Stimulated activated naive CD8-positive, alpha-beta T cell treated with anti-CD3 and anti-CD28 coated beads, Interleukin-15, Interleukin-2, amounts not matched to agents 100 U/mL and 50 U/mL, for 24 hours (primary cell): Measurements from ENCODE around the gene MMP8.

Experiments used
- ATAC-seq: fragments of 150-1000 bp; cut with Tn5 transposase; one replicate; pipeline ENCODE4 v1.10.0; 2021
- DNase-seq: peaks from one replicate; pipeline ENCODE4 v3.0.0; 2021

MMP8 gene

DNA sequence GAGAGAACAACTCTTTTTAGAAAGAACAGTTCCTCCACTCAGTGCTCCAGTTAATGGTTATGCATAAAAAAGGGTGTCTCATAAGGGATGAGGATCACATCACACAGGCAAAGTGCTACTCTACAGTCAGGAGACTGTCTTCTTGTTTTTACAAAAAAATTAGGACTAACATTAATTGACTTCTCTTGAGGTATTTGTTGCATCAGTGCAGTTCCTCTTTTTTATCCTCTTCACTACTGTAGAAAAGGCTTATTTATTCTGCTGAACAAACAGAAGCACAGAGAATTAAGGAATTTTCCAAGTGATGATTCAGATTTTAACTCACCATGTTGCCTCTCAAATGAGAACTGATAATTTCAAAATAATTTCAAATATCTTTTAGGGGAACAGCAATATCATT is 1.9 kb downstream of the MMP8 start:
- DNase-seq (no peak), ATAC-seq (no peak)

DNA sequence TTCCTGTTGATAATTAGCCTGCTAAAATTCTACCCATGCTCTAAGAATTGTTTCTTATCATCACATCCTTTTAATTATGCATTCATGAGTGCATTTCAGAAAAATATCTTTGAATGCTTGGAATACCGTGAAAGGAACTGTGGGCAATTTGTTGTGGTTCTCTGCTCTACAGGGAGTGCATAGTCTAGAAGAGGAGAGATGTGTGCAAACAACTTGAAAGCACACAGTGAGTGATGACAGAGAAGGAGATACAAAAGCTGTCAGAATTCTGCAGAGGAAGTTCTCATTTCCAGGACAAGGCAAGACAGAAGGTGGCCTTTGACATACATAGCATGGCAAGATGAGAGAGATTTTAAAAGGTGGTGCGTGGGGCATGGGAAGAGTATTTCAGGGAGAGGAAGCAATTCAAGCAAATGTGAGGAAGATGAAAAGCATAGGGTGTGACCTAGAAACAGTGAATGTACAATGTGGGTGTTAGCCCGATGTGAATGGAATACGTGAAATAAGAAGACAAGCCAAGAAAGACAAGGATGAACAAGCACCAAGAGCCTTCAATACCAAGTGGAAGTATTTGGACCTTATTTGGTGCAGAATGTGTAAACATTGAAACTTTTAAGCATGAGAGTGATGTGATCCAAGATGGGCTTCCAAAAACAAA is 5.0 kb downstream of the MMP8 start:
- DNase-seq (no peak), ATAC-seq (no peak)

DNA sequence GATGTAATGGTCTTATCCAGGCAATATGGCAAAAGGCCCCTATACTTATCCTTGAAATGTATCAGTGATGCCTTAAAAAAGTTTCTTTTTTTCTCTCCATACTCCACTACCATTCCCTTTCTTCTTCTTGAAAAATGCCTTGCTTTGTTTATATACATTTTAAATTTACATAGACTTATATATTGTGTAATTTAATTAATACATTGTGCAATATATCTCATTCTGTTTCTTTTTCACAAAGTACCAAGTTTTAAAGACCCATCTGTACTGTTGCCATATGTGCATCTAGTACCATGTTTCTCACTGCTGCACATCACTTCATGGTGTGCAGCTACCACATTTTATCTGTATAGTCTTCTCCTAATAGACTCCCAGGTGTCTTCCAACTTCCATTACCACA is 7.5 kb downstream of the MMP8 start:
- ATAC-seq (no peak), DNase-seq (no peak)

DNA sequence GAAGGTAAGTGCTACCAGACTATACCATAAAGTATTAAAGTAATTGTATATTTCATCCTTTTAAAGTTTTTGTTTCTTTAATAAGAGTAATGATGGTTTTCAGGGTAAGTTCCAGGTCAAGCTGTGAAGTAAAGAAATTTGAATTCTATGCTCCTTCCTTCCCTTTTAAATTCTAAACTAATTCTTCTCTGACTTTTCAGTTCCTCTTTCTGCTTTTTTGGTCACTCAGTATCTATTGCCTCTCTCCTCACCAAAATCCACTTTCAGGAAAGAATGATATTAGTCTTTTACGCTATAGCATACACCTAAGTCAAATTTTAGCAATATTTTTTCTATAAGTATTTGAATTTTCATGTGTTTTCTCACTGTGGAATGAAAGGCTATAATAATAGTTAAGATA is 8.2 kb downstream of the MMP8 start:
- no peak for ATAC-seq
- no peak for DNase-seq

DNA sequence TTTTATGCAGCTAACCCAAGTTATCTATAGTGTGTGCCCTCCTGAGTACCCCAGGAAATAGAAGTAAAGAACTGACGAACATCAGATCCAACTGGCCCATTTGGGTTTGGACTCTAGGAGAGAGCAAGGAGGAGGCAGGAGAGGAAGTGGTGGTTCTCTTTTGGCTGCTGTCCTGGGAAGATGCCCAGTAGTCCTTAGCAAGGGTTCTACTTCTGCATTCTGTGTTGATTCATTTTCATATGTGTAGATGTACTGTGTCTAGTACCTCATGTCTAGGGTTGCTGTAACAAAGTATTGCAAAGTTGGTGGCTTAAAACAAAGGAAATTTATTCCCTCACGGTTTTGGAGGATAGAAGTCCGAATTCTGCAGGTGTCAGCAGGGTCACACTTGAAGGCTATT is 12.6 kb downstream of the MMP8 start:
- ATAC-seq (no peak), DNase-seq (no peak)

DNA sequence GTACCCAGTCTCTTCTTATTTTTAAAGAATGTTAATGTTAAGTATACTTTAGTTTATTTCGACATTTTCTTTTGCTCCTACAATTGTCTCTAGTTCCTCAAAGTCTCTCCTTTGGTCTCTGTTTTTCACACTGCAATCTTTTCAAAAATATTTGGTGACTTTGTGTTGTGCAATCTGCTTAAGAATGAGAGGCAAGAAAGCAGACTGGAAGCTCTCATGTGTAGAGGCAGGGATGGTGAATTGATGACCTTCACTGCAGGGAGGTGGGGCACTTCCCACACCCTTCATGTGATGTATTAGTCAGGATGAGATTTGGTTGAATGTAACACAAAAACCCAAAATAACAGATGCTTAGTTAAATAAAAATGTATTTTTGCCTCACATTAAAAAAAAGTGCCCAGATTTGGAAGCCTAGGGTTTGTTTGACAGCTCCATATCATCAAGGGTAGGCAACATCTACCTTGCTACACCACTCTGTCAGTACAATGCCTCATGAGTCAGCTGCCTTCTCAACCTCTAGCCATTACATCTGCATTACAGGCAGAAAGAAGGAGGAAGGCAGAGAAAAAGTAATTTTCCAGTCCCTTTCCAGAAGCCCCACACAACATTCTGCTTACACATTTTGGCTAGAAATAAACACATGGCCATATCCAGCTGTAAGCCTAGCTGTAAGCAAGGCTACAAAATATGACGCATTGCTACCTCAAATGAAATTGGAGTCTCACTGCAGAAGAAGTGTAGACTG is 15.4 kb downstream of the MMP8 start:
- ATAC-seq (no peak), DNase-seq (no peak)

DNA sequence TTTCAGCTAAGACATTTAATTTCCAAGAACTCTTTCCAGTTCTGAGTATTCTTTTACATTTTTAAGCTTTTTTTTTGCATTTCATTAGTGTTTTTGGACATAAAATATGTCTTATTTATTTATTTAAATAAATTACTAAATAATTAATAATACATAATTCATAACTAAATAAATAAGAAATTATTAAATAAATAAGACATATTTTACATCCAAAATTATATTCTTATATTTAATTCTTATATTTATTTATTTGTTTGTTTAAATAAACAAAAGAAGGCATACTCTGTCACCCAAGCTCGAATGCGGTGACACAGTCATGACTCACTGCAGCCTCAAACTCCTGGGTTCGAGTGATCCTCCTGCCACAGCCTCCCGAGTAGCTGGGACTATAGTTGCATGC is 16.1 kb downstream of the MMP8 start:
- no peak for DNase-seq
- no peak for ATAC-seq

DNA sequence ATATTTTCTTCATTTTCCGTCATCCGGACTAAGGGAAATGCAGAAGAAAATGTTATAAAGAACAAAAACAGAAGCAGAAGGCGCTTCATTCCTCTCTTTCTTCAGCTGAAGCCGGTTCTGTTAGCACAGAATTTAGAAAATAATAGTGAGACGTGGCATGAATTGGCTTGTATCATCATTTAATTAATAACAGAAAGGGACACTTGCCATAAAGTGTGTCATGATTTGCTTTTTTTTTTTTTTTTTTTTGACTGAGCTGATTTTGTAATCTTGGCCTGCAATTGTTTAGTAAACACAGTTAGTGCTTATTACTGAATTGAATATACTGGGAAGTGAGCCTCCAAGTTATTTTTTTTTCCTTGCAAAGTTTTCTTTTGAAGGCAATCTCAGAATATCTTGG is 19.1 kb downstream of the MMP8 start, which contains the start of gene MMP27:
Gene MMP27 (minus strand): TSS at position 144 of the 400 bp plus-strand sequence. CDS start 55 bp downstream, at position 89.
- ATAC-seq (no peak), DNase-seq (no peak)

DNA sequence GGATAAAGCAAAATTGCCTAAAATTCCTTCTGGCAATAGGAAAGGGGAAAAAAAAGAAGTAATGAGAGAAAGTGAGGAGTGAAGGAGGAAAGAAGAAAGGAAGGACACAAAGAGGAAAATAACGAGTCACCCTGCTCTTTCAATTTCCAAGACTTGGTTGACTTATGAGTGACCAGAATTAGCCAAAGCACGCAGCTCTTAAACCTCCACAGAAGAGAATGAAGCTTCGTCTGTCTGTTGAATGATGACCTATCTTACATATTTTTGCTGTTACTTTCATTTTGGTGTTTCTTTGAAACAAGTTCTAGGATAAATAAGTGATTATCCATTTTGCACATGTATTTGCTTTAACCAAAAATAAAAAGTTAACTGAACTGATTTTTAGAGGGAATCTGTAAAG is 19.9 kb downstream of the MMP8 start:
- ATAC-seq (no peak), DNase-seq (no peak)

DNA sequence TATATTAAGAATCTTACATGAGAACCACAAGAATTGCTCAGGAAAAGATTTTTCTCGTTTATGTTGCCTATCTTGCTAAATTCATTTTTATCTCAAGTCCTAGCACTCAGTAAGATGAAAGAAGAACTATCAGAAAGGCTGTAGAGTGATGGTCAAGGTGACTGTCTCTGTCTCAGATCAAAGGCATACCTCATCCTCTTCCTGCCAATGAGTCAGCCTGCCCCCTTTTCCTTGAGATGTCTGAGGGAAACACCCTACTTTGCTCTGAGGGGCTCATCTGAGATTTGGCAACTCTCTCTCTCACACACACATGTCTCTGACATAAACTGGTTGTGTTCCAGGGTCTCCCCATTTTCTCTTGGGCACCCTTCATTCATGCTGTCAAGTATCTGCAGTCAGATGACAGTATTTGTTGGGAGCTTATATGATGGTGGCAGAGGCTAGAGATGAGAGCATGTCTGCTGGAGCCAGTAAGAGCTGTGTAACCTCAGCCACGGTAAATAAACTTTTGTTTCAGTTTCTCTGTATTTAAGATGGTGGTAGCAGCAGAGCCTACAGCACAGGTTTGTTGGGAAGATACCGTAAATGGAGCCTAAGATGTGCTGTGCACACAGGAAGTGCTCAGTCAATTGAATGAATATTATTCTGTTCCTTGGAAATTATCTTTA is 20.8 kb downstream of the MMP8 start:
- no peak for ATAC-seq
- no peak for DNase-seq

DNA sequence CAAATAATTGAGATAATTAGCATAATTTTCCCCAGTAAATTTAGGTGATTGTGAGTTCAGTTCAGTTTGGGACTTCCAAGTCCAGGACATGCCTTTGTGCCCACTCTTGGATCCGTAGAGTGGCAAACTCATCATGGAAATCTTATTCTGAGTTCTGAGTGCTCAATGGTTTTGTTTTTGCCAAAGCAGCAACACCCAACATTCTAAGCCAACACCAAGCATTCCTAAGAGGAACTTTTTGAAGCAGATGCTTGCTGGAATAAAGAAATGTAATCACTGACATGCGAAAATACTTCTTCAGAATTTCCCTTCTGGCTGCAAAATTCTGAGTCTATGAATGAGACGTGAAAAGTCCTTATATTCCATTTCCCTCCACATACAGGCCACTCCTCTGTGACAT is 29.6 kb downstream of the MMP8 start:
- ATAC-seq = no peak
- no peak for DNase-seq

DNA sequence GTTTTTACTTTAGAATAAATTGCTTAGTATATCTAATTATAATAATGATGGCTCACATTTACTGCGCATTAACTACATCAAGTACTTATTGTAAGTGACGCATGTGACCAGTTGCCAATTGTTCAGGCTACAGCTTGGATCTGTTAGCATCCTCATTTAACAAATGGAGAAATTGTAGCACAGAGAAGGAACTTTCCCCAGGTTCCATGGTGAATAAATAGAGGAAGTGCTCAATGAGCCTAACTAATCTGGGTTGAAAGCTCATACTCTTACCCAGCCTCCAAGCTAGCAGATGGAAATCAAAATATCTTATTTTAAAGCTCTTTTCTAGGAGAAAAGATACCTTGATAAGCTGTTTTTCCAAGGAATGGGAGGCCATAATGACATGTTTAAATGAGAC is 39.0 kb downstream of the MMP8 start:
- DNase-seq (no peak), ATAC-seq (no peak)

DNA sequence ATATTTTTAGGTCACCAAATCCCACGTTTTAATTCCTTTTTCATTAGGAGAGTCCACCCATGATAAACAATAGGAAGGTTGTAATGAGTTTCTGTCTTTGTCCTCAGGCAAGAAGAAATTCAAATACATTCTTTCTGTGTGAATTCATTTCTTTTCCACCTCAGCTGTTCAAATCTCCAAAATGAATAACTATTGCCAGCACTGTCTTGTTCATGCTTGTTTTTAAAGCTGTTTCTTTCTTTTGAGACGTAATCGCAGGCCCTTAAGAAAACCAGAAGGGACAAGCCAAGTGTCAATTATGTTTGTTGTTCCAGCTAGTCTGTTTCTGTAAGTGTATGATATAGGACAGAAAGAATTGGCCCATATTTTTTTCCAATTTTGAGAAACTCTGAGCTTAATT is 39.4 kb downstream of the MMP8 start:
- ATAC-seq (no peak), DNase-seq (no peak)

DNA sequence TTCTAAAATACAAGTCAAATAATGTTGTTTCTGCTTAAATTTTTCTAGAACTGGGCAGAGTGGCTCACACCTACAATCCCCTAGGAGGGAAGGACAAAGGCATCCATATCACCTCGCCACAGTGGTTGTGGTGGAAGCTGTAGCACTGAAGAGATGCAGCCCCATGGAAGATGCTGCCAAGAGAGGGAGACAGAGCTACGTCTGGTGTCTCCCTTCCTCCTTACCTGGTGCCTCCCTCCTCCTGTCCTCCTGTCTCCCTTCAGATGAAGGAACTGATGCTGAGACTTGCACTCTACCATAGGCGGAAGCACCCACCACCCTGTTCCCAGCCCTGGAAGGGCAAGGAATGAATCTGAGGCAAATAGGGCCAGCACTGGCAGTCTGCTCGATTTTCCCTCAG is 41.5 kb downstream of the MMP8 start:
- no peak for ATAC-seq
- no peak for DNase-seq

DNA sequence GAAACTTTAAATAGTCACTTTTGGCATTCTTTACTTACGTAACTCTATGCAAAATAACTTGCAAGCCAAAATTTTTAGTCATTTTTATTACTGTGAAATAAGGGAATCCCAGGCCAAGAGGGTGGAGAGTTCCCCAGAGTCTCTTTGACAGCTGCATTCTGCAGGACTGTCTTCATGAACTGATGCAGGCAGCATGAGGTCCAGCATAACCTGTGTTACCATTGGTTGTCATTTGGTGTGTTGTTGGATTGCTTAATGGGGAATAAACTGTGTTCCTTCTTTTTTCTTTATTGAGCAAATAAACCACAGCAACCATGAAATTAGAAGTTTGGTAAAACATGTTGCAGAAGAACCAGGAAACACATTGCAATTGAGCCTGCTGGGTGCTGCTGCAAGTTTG is 43.8 kb downstream of the MMP8 start:
- no peak for ATAC-seq

DNA sequence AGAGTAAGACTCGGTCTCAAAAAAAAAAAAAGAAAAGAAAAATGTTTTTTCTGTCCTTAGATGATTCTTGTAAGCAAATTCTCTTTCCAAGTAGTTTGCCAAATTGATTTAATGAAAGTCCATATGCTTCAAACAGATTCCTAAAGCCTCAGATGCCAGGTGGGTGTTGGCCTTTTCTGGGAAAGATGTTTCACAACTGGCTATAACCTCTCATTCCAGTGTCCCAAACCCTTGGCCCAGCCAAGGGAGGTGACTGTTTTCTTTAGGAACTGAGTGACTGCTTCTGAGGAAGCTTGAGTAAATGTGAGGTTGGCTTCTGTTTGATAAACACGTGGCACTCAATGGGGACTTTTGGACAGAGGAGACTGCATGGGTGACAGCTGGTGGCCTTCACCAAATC is 46.7 kb downstream of the MMP8 start:
- no peak for ATAC-seq

More for the DNA sequence above, 43.8 kb downstream of the MMP8 start:
- DNase-seq = no peak

DNA sequence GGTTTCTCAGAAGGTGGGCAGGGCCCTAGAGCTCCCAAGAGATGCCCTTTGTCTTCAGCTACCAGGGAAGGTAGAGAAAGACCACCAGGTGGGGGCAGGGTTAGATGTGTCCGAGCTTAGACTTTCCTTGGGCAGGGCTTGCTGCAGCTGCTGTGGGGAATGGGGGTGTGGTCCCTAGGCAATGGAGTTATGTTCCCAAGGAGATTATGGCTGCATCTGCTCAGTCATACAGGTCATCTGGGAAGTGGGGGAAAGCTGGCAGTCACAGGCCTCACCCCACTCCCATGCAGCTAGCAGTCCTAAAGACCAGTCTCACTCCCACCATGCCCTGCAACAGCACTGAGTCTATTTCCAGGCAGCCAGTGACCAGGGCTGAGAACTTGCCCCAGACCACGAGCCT is 48.7 kb downstream of the MMP8 start:
- ATAC-seq (no peak), DNase-seq (no peak)

More for the DNA sequence above, 46.7 kb downstream of the MMP8 start:
- DNase-seq = no peak

DNA sequence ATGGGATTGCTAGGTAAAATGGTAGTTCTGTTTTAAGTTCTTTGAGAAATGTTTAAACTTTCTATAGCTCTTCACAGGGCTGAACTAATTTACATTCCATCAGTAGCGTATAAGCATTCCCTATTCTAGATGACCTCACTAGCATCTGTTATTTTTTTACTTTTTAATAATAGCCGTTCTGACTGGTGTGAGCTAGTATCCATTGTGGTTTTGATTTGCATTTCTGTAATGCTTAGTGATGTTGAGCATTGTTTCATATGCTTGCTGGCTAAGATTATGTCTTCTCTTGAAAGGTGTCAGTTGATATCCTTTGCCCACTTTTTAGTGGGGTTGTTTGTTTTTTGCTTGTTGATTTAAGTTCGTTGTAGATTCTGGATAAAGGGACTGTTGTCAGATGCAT is 55.1 kb downstream of the MMP8 start:
- DNase-seq (no peak), ATAC-seq (no peak)

DNA sequence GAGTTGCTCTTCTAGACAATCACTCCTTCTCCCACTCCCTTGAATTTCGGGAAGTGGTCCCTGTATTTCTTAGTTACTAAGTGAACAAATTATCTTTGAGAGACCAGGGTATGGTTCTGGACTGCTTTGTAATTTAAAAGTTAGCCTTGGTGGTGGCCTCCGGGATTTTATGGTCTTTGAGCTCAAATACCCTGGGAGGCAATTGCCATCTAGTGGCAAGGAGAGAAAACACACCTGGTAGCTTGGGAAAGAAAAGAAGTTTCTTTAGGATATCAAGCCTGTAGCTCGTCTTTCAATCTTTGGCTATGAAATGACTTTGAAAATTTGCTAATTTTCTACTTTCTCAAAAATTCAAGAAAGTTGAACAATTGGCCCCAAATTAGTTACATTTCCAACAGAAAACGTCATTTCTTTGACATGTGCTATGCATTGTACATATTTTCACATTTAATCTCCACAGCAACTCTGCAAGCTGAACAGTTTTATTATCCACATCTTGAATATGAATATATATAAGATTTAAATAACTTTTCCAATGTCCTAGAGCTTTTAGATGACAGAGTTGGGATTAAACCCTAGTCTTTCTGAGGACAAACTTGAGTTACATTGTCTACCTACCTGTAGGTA is 58.3 kb downstream of the MMP8 start:
- DNase-seq = no peak
- peak; percentile 30 for ATAC-seq

DNA sequence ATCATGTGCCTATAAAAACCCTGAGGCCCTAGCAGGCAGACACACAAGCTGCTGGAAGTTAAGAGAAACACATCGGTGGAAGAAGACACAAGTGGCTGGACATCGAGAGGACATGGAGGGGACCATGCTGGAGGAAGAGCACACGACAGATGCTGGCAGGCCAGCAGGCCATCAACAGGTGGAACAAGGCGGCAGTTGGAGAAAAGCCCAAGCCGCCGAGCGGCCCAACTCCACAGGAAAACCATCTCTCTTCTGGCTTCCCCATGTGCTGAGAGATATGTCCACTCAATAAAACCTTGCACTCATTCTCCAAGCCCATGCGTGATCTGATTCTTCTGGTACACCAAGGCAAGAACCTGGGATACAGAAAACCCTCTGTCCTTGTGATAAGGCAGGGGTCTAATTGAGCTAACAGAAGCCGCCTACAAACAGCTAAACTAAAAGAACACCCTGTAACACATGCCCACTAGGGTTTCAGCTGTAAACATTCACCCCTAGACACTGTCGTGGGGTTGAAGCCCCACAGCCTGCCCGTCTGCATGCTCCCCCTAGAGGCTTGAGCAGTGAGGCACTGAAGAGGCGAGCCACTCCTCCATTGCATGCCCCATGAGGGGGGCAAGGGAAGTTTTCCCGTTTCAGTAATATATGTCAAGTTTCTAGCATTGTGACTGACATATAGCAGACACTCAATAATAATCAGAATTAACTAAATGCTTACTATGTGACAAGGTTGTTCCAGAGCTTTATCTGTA is 60.6 kb downstream of the MMP8 start:
- ATAC-seq = peak; percentile 69
- peak; percentile 19 for DNase-seq

DNA sequence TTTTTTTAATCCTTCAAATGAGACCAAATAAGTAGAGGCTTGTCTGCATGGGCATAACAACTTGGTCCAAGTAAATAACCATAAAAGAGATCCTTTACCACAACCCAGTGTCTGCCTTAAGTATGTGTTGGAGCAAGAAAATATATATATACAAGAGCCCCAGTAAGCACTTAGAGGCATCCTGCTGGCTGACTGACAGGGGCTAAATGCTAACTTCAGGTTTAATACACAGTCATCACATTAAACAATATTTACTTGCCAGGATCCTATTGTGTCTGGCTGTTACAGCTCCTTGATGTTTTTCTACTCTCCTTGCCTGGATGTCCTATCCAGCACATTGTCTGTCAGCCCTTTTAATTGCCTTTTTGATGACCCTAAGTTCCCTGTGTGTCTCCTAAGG is 62.1 kb downstream of the MMP8 start:
- DNase-seq = no peak
- ATAC-seq = no peak
